ENCODE results near the gene PPP2R5D. TPM values are rescaled to one million over a fixed set of nuclear protein-coding genes. Genes with fewer than 3 reads are reported as not detected.
"Not testable (repeated sequence)": the region's sequence is repeated elsewhere in the genome, so short reads cannot be mapped to it uniquely, and the experiment has no call there.

PPP2R5D gene
- total RNA-seq, 1 donor from 2014 or later: 52.2 TPM

DNA sequence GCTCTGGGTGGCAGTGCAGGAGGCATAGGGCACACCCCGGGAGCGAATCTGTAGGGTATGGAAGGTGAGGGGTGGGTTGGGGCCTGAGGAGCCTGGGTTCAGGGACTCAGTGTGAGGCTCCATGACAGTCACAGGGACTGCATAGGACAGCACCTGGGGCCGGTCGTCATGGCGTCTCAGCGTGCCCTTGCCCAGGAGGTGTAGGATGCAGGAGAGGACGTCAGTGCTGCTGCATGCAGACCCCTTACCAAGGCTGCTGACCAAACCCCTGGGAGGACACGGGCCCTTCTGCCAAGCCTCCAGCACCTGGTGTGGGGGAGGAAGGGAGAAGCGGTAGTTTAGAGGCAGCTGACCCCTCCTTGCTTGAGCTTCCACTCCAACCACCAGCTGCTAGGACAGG lies 53.3 kb downstream of the PPP2R5D start:
- TF ChIP-seq CTCF (IDR thresholded peaks at IDR 0.05; ENCODE audit: unreplicated experiment): no peak
- no peaks in the 10 kb centered on the region for H3K9me3 Mint-ChIP-seq (ENCODE audit: low read depth)
- no peak for DNase-seq (ENCODE audit: low spot score, unreplicated experiment)
- H3K27ac Mint-ChIP-seq: no peak overlapping the region
- H3K4me3 Mint-ChIP-seq (ENCODE audit: low read depth): no peak overlapping the region
- no peaks in the 10 kb centered on the region for H3K4me1 Mint-ChIP-seq (ENCODE audit: low read depth)
- H3K36me3 Mint-ChIP-seq (ENCODE audit: insufficient read depth): peaks cover 21% of the 10 kb centered on the region
- no peaks in the 10 kb centered on the region for H3K27me3 Mint-ChIP-seq

DNA sequence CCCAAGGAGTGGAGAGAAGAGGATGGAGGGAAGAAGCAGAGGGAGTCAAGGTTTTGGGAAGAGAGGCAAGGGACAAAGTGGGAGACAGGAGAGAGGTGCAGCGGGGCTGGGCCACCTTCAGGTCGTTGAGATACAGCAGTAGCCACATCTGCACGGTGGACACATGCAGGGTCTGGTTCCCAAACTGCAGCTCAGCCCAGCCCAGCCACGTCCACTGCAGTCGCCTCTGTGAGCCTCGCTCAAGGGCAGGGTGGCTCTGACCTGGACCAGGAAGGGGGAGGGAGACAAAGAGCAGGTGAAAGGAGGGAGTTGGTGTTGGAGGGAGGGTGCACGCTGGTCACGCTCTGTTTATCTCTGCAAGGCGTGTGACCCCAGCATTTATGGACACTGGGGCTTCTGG lies 54.4 kb downstream of the PPP2R5D start:
- no peak overlapping the region for H3K4me3 Mint-ChIP-seq (ENCODE audit: low read depth)
- H3K4me1 Mint-ChIP-seq (ENCODE audit: low read depth): no peaks in the 10 kb centered on the region
- H3K36me3 Mint-ChIP-seq (ENCODE audit: insufficient read depth): peaks cover 22% of the 10 kb centered on the region
- no peak overlapping the region for H3K27ac Mint-ChIP-seq
- TF ChIP-seq CTCF (IDR thresholded peaks at IDR 0.05; ENCODE audit: unreplicated experiment): no peak
- H3K9me3 Mint-ChIP-seq (ENCODE audit: low read depth): no peaks in the 10 kb centered on the region
- H3K27me3 Mint-ChIP-seq: no peaks in the 10 kb centered on the region
- no peak for DNase-seq (ENCODE audit: low spot score, unreplicated experiment)

DNA sequence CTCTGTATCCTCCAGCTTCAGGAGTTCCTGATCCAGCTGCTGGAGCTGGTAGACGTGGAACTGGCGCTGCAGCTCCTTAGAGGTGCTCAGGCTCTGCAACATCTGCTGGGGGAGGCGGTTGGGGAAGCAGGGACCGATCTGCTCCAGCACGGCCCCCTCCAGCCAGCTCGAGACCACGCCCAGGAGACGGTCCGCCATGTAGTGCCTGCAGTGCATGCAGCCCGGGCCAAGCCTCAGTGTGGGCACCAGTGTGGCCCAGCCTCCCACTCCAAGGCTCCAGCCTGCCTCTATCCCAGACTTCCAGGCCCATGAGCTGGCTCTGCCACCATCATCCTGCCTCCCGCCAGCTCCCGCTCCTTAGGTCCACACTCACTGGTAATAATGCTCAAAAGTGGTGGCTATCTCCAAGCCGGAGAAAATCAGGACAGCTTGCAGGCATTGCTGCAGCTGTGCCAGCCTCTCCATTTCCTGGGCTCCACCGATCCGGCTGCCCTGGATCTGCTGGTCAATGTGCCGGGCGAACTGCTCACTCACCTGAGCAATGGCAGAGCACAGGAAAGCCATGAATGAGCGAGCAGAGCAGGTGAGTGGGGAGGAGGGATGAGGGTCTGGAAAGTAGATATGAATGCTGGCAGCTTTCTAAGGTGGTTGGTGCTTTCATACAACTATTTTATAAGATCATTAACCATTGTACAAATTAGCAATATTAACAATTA lies 56.3 kb downstream of the PPP2R5D start:
- H3K27ac Mint-ChIP-seq: no peak overlapping the region
- H3K9me3 Mint-ChIP-seq (ENCODE audit: low read depth): no peaks in the 10 kb centered on the region
- no peak for TF ChIP-seq CTCF (IDR thresholded peaks at IDR 0.05; ENCODE audit: unreplicated experiment)
- no peak for DNase-seq (ENCODE audit: low spot score, unreplicated experiment)
- H3K36me3 Mint-ChIP-seq (ENCODE audit: insufficient read depth): peaks cover 22% of the 10 kb centered on the region
- H3K27me3 Mint-ChIP-seq: no peaks in the 10 kb centered on the region
- no peaks in the 10 kb centered on the region for H3K4me1 Mint-ChIP-seq (ENCODE audit: low read depth)
- no peak overlapping the region for H3K4me3 Mint-ChIP-seq (ENCODE audit: low read depth)

DNA sequence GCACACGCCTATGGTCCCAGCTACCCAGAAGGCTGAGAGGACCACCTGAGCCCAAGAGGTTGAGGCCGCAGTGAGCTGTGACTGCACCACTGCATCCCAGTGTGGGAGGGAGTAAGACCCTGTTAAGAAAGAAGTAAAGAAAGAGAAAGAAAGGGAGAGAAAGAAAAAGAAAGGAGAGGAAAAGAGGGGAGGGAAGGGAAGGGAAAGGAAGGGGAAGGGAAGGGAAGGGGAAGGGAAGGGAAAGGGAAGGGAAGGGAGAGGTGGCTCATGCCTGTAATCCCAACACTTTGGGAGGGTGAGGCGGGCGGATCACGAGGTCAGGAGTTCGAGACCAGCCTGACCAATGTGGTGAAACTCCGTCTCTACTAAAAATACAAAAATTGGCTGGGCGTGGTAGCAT lies 57.1 kb downstream of the PPP2R5D start:
- not testable (repeated sequence) for H3K27me3 Mint-ChIP-seq; H3K4me3 Mint-ChIP-seq (ENCODE audit: low read depth); H3K4me1 Mint-ChIP-seq (ENCODE audit: low read depth); H3K9me3 Mint-ChIP-seq (ENCODE audit: low read depth); H3K27ac Mint-ChIP-seq; DNase-seq (ENCODE audit: low spot score, unreplicated experiment)
- peaks cover 26% of the 10 kb centered on the region for H3K36me3 Mint-ChIP-seq (ENCODE audit: insufficient read depth)

DNA sequence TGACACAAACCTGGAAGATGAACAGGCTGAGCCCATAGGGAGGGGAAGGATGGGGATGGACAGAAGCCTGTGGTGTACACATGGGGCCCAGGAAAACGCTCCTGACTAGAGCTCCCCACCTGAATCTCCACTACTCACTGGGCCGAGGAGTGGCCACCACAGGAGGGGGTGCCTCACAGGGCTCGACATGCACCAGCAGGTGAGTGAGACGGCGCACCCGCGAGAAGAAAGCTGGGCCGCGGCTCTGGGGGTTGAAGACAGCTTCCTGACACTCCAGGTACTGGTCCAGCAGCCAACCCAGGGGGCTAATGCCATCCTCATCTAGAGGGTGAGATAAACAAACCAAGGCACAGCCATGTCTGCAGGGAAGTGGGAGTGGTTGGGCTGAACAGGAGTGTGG lies 58.9 kb downstream of the PPP2R5D start:
- no peaks in the 10 kb centered on the region for H3K9me3 Mint-ChIP-seq (ENCODE audit: low read depth)
- H3K4me3 Mint-ChIP-seq (ENCODE audit: low read depth): no peak overlapping the region
- TF ChIP-seq CTCF (IDR thresholded peaks at IDR 0.05; ENCODE audit: unreplicated experiment): no peak
- H3K36me3 Mint-ChIP-seq (ENCODE audit: insufficient read depth): peaks cover 25% of the 10 kb centered on the region
- H3K27ac Mint-ChIP-seq: no peak overlapping the region
- H3K27me3 Mint-ChIP-seq: no peaks in the 10 kb centered on the region
- H3K4me1 Mint-ChIP-seq (ENCODE audit: low read depth): no peaks in the 10 kb centered on the region
- DNase-seq (ENCODE audit: low spot score, unreplicated experiment): no peak

DNA sequence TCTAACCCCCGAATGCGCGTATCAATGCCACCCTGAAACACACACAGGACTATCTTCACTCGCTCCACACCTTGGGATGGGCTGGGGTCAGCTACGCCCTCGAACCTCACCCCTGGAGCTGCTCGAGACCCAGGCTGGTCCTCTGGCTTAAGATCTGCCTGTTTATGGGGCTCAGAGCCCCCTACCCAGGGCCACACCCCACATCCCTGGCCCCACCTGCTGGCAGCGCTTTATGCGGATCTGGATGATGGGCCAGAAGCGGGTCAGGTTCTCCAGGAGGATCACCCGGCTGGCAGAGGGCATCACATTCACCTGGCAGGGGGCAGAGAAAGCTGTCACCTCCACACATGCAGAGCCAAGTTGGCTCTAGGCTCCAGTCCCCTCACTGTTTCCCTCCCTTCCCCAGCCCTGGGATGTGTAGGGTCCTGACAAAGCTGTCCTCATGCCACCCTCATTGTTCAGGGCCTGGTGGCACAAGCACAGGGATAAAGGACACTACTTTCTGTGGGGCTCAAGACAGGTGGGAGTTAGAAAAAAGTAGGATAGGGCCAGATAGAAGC lies 61.1 kb downstream of the PPP2R5D start:
- Mint-ChIP-seq H3K27ac (no peak overlapping the region), H3K27me3 (no peaks in the 10 kb centered on the region), H3K4me1 (ENCODE audit: low read depth) (no peaks in the 10 kb centered on the region), H3K36me3 (ENCODE audit: insufficient read depth) (peaks cover 23% of the 10 kb centered on the region), H3K4me3 (ENCODE audit: low read depth) (no peak overlapping the region), H3K9me3 (ENCODE audit: low read depth) (no peaks in the 10 kb centered on the region)
- no peak for TF ChIP-seq CTCF (IDR thresholded peaks at IDR 0.05; ENCODE audit: unreplicated experiment)
- DNase-seq (ENCODE audit: low spot score, unreplicated experiment): no peak
